ENCODE data around the gene STX4.

GRCh38 chr16:31071861-31072260 is 38.5 kb downstream of the STX4 start:
- TF ChIP-seq CTCF (IDR thresholded peaks at IDR 0.05; ENCODE audit: low read depth, low read length, missing input control) (no peak), TAF1 (conservative IDR thresholded peaks at IDR 0.05) (no peak), GABPA (IDR thresholded peaks at IDR 0.05 in 1 of 2, conservative IDR thresholded peaks at IDR 0.05 in 1 of 2) (no peak), NR2F2 (IDR thresholded peaks at IDR 0.05) (no peak)

Measured in liver (tissue), 3 donors.